Liver (tissue), 9 donors: ENCODE data around the gene TAF1D. TPM values are rescaled to one million over a fixed set of nuclear protein-coding genes. Genes with fewer than 3 reads are reported as not detected.

Experiments used
- DNase-seq: peaks from one replicate; pipeline ENCODE4 v3.0.0-alpha.2; 2017; ENCODE audit warnings: low spot score
- H3K27ac ChIP-seq, 2 donors: one replicate each; pipeline ENCODE4 v1.7.0; 2013; ENCODE audit warnings: inconsistent platforms in 2 of 2, low read length in 2 of 2, control low read depth in 1 of 2, low read depth in 1 of 2, mild to moderate bottlenecking in 1 of 2
- H3K27me3 ChIP-seq, 4 donors: one replicate each; pipeline versions ENCODE4 v1.6.1 to v1.7.0; 2013; ENCODE audit warnings: low read length in 3 of 4, inconsistent platforms in 1 of 4, mild to moderate bottlenecking in 1 of 4, moderate library complexity in 1 of 4; ENCODE audit not compliant: control insufficient read depth in 4 of 4, insufficient read depth in 4 of 4
- H3K36me3 ChIP-seq, 4 donors: one replicate each; pipeline versions ENCODE4 v1.6.1 to v1.7.0; 2013; ENCODE audit warnings: low read length in 3 of 4, mild to moderate bottlenecking in 3 of 4, low read depth in 1 of 4, moderate library complexity in 1 of 4; ENCODE audit not compliant: control insufficient read depth in 4 of 4, insufficient read depth in 3 of 4
- H3K4me1 ChIP-seq, 4 donors: one replicate each; pipeline versions ENCODE4 v1.6.1 to v1.7.0; 2013; ENCODE audit warnings: low read length in 3 of 4, mild to moderate bottlenecking in 3 of 4, moderate library complexity in 1 of 4; ENCODE audit not compliant: control insufficient read depth in 4 of 4, insufficient read depth in 4 of 4
- H3K4me3 ChIP-seq, 3 donors: one replicate each; pipeline versions ENCODE4 v1.6.1 to v1.7.0; 2013; ENCODE audit warnings: low read length in 3 of 3, control low read depth in 1 of 3, low read depth in 1 of 3, mild to moderate bottlenecking in 1 of 3
- H3K9ac ChIP-seq, 2 donors: one replicate each; pipeline ENCODE4 v1.7.0; 2013; ENCODE audit warnings: low read length in 2 of 2, mild to moderate bottlenecking in 2 of 2, moderate library complexity in 2 of 2, control low read depth in 1 of 2, low read depth in 1 of 2
- H3K9me3 ChIP-seq, 4 donors: one replicate each; pipeline versions ENCODE4 v1.6.1 to v1.7.0; 2013; ENCODE audit warnings: low read length in 3 of 4; ENCODE audit not compliant: control insufficient read depth in 4 of 4
- ATF3 ChIP-seq: IDR thresholded peaks from 2 replicates; pipeline ENCODE4 v1.6.1; 2016; ENCODE audit warnings: antibody characterized with exemption
- EGR1 ChIP-seq, 2 donors: IDR thresholded peaks; 2 replicates each; pipeline ENCODE4 v1.6.1; 2016 to 2018; ENCODE audit warnings: antibody characterized with exemption in 2 of 2, low read depth in 2 of 2
- FOXA1 ChIP-seq: IDR thresholded peaks from 2 replicates; pipeline ENCODE4 v1.6.1; 2016; ENCODE audit warnings: antibody characterized with exemption
- FOXA2 ChIP-seq: IDR thresholded peaks from 2 replicates; pipeline ENCODE4 v1.6.1; 2016; ENCODE audit warnings: antibody characterized with exemption
- GABPA ChIP-seq, 2 donors: IDR thresholded peaks in 1 of 2; conservative IDR thresholded peaks in 1 of 2; 2 replicates each; pipeline ENCODE4 v1.6.1; 2016; ENCODE audit warnings: antibody characterized with exemption in 2 of 2, mild to moderate bottlenecking in 1 of 2, moderate library complexity in 1 of 2
- HNF4A ChIP-seq, 2 donors: conservative IDR thresholded peaks; 2 replicates each; pipeline ENCODE4 v1.6.1; 2016; ENCODE audit warnings: antibody characterized with exemption in 2 of 2, mild to moderate bottlenecking in 2 of 2
- HNF4G ChIP-seq: IDR thresholded peaks from 2 replicates; pipeline ENCODE4 v1.6.1; 2016; ENCODE audit warnings: antibody characterized with exemption
- JUND ChIP-seq, 2 donors: IDR thresholded peaks; 2 replicates each; pipeline ENCODE4 v1.6.1; 2016; ENCODE audit warnings: antibody characterized with exemption in 2 of 2
- MAX ChIP-seq: IDR thresholded peaks from 2 replicates; pipeline ENCODE4 v1.6.1; 2016; ENCODE audit warnings: antibody characterized with exemption
- NR2F2 ChIP-seq: IDR thresholded peaks from 2 replicates; pipeline ENCODE4 v1.6.1; 2016; ENCODE audit warnings: antibody characterized with exemption
- RAD21 ChIP-seq, 2 donors: IDR thresholded peaks; 2 replicates each; pipeline ENCODE4 v1.6.1; 2016; ENCODE audit warnings: antibody characterized with exemption in 2 of 2, mild to moderate bottlenecking in 2 of 2
- REST ChIP-seq: IDR thresholded peaks from 2 replicates; pipeline ENCODE4 v1.6.1; 2016; ENCODE audit warnings: antibody characterized with exemption, mild to moderate bottlenecking
- RXRA ChIP-seq, 2 donors: IDR thresholded peaks; 2 replicates each; pipeline ENCODE4 v1.6.1; 2017 to 2018; ENCODE audit warnings: antibody characterized with exemption in 2 of 2, mild to moderate bottlenecking in 1 of 2
- SP1 ChIP-seq: IDR thresholded peaks from 2 replicates; pipeline ENCODE4 v1.6.1; 2018; ENCODE audit warnings: antibody characterized with exemption, mild to moderate bottlenecking
- TAF1 ChIP-seq: conservative IDR thresholded peaks from 2 replicates; pipeline ENCODE4 v1.6.1; 2016; ENCODE audit warnings: antibody characterized with exemption, mild to moderate bottlenecking
- YY1 ChIP-seq: IDR thresholded peaks from 2 replicates; pipeline ENCODE4 v1.6.1; 2016; ENCODE audit warnings: antibody characterized with exemption, mild to moderate bottlenecking
- ZBTB33 ChIP-seq: IDR thresholded peaks from 2 replicates; pipeline ENCODE4 v1.6.1; 2016; ENCODE audit warnings: antibody characterized with exemption
- WGBS: extraction: QIAGEN DNeasy Blood & Tissue Kit; methylation state at CpG from one replicate; pipeline ENCODE4 v1.1.7; 2013; 5-methylcytosine and 5-hydroxymethylcytosine counted together
- polyA plus RNA-seq, 2 donors: library from polyadenylated mRNA; stranded (reverse) in 1 of 2; unstranded in 1 of 2; fragments of 200-250 nt in 1 of 2; fragments of >200 nt in 1 of 2; fragmentation: Nextera tagmentation in 1 of 2; extraction: Ambion mirVana in 1 of 2; gene quantifications; one replicate each; pipeline versions ENCODE4 v1.2.1 to v1.2.3, GENCODE V29; 2013 to 2015
- total RNA-seq, 2 donors: library from RNA; depleted of rRNA; stranded (reverse); fragments of >200 nt; gene quantifications; one replicate each; pipeline ENCODE4 v1.2.3, GENCODE V29; 2014
- donor health status: healthy.
- donor health status: healthy.
- donor health status: healthy.
- donor health status: healthy.
- donor health status: healthy.

TAF1D gene
- total and polyA plus RNA-seq, 4 donors = 18.2 to 97.7 (median 29.7) TPM

- H3K27me3 ChIP-seq = no peaks in the 10 kb centered on the region
- H3K4me1 ChIP-seq = peaks cover 6 to 27% (median 17%) of the 10 kb centered on the region in 4 donors
- H3K9ac ChIP-seq = peak overlapping the region; percentile 59 to 93
- H3K27ac ChIP-seq = peak overlapping the region; percentile 90 to 93
- under 1% methylated on average over 13 of the region's 13 CpGs for WGBS
- DNase-seq = no peak
- TF ChIP-seq REST (no peak), NR2F2 (no peak), ATF3 (no peak), MAX (no peak), FOXA1 (no peak), EGR1 (IDR thresholded peaks at IDR 0.05; ENCODE audit: low read depth in 2 of 2) (no peak), RAD21 (IDR thresholded peaks at IDR 0.05) (no peak), YY1 (no peak), ZBTB33 (no peak), GABPA (IDR thresholded peaks at IDR 0.05 in 1 of 2, conservative IDR thresholded peaks at IDR 0.05 in 1 of 2) (no peak), JUND (IDR thresholded peaks at IDR 0.05) (no peak), TAF1 (no peak), HNF4A (conservative IDR thresholded peaks at IDR 0.05) (no peak), SP1 (no peak), FOXA2 (no peak)
- H3K9me3 ChIP-seq = no peaks in the 10 kb centered on the region
- H3K36me3 ChIP-seq = peaks cover 3 to 13% (median 8%) of the 10 kb centered on the region in 4 donors
- peak overlapping the region; percentile 88 to 98 (median 91) for H3K4me3 ChIP-seq
Observed at GRCh38 chr11:93784935-93785360, 43.7 kb upstream of the TAF1D start.

GRCh38 chr11:93784145-93784934 is 43.0 kb upstream of the TAF1D start, which contains the start of gene MED17:
Gene MED17 (plus strand): TSS chr11:93784282. CDS start chr11:93784514, 232 bp downstream.
- H3K36me3 ChIP-seq = peaks cover 2 to 8% (median 6%) of the 10 kb centered on the region in 4 donors
- no peaks in the 10 kb centered on the region for H3K27me3 ChIP-seq
- H3K27ac ChIP-seq = peak within 1 kb of the TSS; percentile 90 to 93
- under 1% methylated on average over 72 of the region's 72 CpGs for WGBS
- H3K9me3 ChIP-seq = no peaks in the 10 kb centered on the region
- H3K9ac ChIP-seq = peak within 1 kb of the TSS; percentile 83 to 93
- H3K4me3 ChIP-seq = peak within 1 kb of the TSS; percentile 88 to 98 (median 91)
- peak; percentile 88 for DNase-seq
- peaks cover 6 to 27% (median 17%) of the 10 kb centered on the region in 4 donors for H3K4me1 ChIP-seq
- TF ChIP-seq RAD21 (IDR thresholded peaks at IDR 0.05) (peak; percentile 61 to 63), RXRA (IDR thresholded peaks at IDR 0.05) (no peak), ZBTB33 (peak; percentile 78), EGR1 (IDR thresholded peaks at IDR 0.05; ENCODE audit: low read depth in 2 of 2) (no peak), MAX (peak; percentile 86), HNF4G (no peak), HNF4A (conservative IDR thresholded peaks at IDR 0.05) (peak; percentile 12 to 34), REST (peak; percentile 84), FOXA2 (no peak), JUND (IDR thresholded peaks at IDR 0.05) (peak in 1 of 2 donors; percentile 62), NR2F2 (no peak), ATF3 (no peak), FOXA1 (no peak)
